Neural cell (in vitro differentiated cells): ENCODE measurements around the gene CEP70. TPM values are rescaled to one million over a fixed set of nuclear protein-coding genes. Genes with fewer than 3 reads are reported as not detected.

Experiments used
- H2AFZ ChIP-seq: fragments of 200-600, 300-800 bp; sonication (generic), shearing (Covaris generic); 2 replicates; pipeline ENCODE4 v1.6.0; 2014; ENCODE audit warnings: low read depth, mild to moderate bottlenecking, antibody characterized with exemption, low read length, moderate library complexity
- H3F3A ChIP-seq: fragments of 200-600 bp; shearing (Covaris generic); 2 replicates; pipeline ENCODE4 v1.6.1; 2016; ENCODE audit warnings: mild to moderate bottlenecking, moderate library complexity, mixed read lengths, antibody characterized with exemption, low read length; ENCODE audit not compliant: insufficient read depth, poor library complexity, severe bottlenecking
- H3K27ac ChIP-seq: fragments of 200-600, 300-800 bp; sonication (generic), shearing (Covaris generic); 2 replicates; pipeline ENCODE4 v1.5.1; 2014; ENCODE audit warnings: mild to moderate bottlenecking, low read length, moderate library complexity
- H3K27me3 ChIP-seq: fragments of 300-800, 200-600 bp; sonication (generic), shearing (Covaris generic); 2 replicates; pipeline ENCODE4 v1.6.0; 2014; ENCODE audit warnings: mild to moderate bottlenecking, low read depth, low read length, moderate library complexity; ENCODE audit not compliant: insufficient read depth
- H3K36me3 ChIP-seq: fragments of 300-800, 200-600 bp; sonication (generic), shearing (Covaris generic); 2 replicates; pipeline ENCODE4 v1.5.1; 2014; ENCODE audit warnings: mild to moderate bottlenecking, antibody characterized with exemption, low read length, moderate library complexity; ENCODE audit not compliant: insufficient read depth
- H3K4me2 ChIP-seq: fragments of 300-800, 200-600 bp; sonication (generic), shearing (Covaris generic); 2 replicates; pipeline ENCODE4 v1.6.0; 2014; ENCODE audit warnings: mild to moderate bottlenecking, low read length
- H3K4me3 ChIP-seq: fragments of 300-800, 200-600 bp; sonication (generic), shearing (Covaris generic); 2 replicates; pipeline ENCODE4 v1.5.1; 2014; ENCODE audit warnings: mild to moderate bottlenecking, low read length, moderate library complexity
- H3K79me2 ChIP-seq: fragments of 200-600 bp; shearing (Covaris generic); replicated peaks from 2 replicates; pipeline ENCODE4 v1.6.0; 2014; ENCODE audit warnings: mild to moderate bottlenecking, low read length, moderate library complexity; ENCODE audit not compliant: insufficient read depth
- H3K9ac ChIP-seq: fragments of 300-800, 200-600 bp; sonication (generic), shearing (Covaris generic); 2 replicates; pipeline ENCODE4 v1.6.1; 2016; ENCODE audit warnings: mild to moderate bottlenecking, low read length, mixed read lengths
- H3K9me2 ChIP-seq: fragments of 200-600 bp; shearing (Covaris generic); 2 replicates; pipeline ENCODE4 v1.6.1; 2016; ENCODE audit warnings: mild to moderate bottlenecking, low read length, mixed read lengths; ENCODE audit not compliant: insufficient read depth
- H3K9me3 ChIP-seq: fragments of 200-600, 300-800 bp; sonication (generic), shearing (Covaris generic); 2 replicates; pipeline ENCODE4 v1.6.1; 2016; ENCODE audit warnings: mild to moderate bottlenecking, mixed run types, low read length, moderate library complexity, mixed read lengths
- H4K20me1 ChIP-seq: fragments of 200-600 bp; shearing (Covaris generic); 2 replicates; pipeline ENCODE4 v1.6.1; 2016; ENCODE audit warnings: mild to moderate bottlenecking, mixed run types; ENCODE audit not compliant: insufficient read depth
- CTCF ChIP-seq: fragments of 450-650 bp; IDR thresholded peaks from 2 replicates; pipeline ENCODE4 v1.5.1; 2014; ENCODE audit warnings: antibody characterized with exemption, mild to moderate bottlenecking, moderate library complexity; ENCODE audit not compliant: poor library complexity, severe bottlenecking
- EP300 ChIP-seq: fragments of 450-650 bp; conservative IDR thresholded peaks from 2 replicates; pipeline ENCODE4 v1.6.1; 2014; ENCODE audit warnings: antibody characterized with exemption, mild to moderate bottlenecking, moderate library complexity; ENCODE audit not compliant: poor library complexity, severe bottlenecking
- EZH2 ChIP-seq: fragments of 200-600, 300-800 bp; shearing (Covaris generic), sonication (generic); IDR thresholded peaks from 2 replicates; pipeline ENCODE4 v1.6.1; 2014; ENCODE audit warnings: antibody characterized with exemption, low read length, borderline replicate concordance, mild to moderate bottlenecking; ENCODE audit not compliant: insufficient read depth, poor library complexity, severe bottlenecking
- MXI1 ChIP-seq: fragments of 450-650 bp; conservative IDR thresholded peaks from 2 replicates; pipeline ENCODE4 v1.6.1; 2014; ENCODE audit warnings: antibody characterized with exemption, mild to moderate bottlenecking; ENCODE audit not compliant: poor library complexity, severe bottlenecking
- POLR2AphosphoS5 ChIP-seq: IDR thresholded peaks from 2 replicates; pipeline ENCODE4 v1.6.1; 2012
- RAD21 ChIP-seq: fragments of 450-650 bp; conservative IDR thresholded peaks from 2 replicates; pipeline ENCODE4 v1.6.1; 2014; ENCODE audit warnings: antibody characterized with exemption, mild to moderate bottlenecking, moderate library complexity
- SMC3 ChIP-seq: fragments of 450-650 bp; conservative IDR thresholded peaks from 2 replicates; pipeline ENCODE4 v1.6.1; 2014; ENCODE audit warnings: antibody characterized with exemption, mild to moderate bottlenecking, moderate library complexity; ENCODE audit not compliant: poor library complexity
- TAF1 ChIP-seq: IDR thresholded peaks from 2 replicates; pipeline ENCODE4 v1.6.1; 2012; ENCODE audit warnings: low read depth
- polyA plus RNA-seq: library from polyadenylated mRNA; depleted of rRNA; stranded (reverse); fragments of >200 nt; gene quantifications from 2 replicates; pipeline ENCODE4 v1.2.3, GENCODE V29; 2014
- TF ChIP-seq, protein P1 (sequence below): IDR thresholded peaks from 2 replicates; pipeline ENCODE4 v1.6.1; 2012; ENCODE audit warnings: borderline replicate concordance

The CEP70 gene
- polyA plus RNA-seq, 1 donor from 2014 or later: 25.0 TPM

DNA sequence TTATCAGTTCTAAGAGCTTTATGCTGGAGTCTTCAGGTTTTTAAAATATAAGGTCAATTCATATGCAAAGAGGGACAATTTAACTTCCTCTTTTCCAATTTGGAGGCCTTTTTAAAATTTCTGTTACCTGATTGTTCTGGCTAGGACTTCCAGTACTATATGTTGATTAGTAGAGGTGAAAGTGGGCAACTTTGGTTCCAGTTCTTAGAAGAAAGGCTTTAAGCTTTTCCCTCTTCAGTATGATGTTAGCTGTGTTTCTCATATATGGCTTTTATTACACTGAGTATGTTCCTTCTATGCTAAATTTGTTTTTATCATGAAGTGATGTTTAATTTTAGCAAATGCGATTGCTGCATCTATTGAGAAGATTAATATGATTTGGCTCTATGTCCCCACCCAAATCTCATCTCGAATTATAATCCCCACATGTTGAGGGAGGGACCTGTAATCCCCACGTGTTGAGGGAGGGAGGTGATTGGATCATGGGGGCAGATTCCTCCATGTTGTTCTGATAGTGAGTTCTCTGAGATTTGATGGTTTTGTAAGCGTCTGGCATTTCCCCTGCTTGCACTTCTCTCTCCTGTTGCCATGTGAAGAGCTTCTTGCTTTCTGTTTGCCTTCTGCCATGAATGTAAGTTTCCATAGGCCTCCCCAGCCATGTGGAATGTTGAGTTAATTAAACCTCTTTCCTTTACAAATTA is 48.3 kb upstream of the CEP70 start:
- H3K27ac ChIP-seq: no peak overlapping the region
- H3K9me3 ChIP-seq: no peaks in the 10 kb centered on the region
- no peak overlapping the region for H3K4me3 ChIP-seq
- H3K4me2 ChIP-seq: no peak overlapping the region
- H2AFZ ChIP-seq: no peak overlapping the region
- H4K20me1 ChIP-seq: no peaks in the 10 kb centered on the region
- H3K27me3 ChIP-seq: no peaks in the 10 kb centered on the region
- H3K9me2 ChIP-seq: no peaks in the 10 kb centered on the region
- TF ChIP-seq MXI1: no peak
- no peaks in the 10 kb centered on the region for H3K79me2 ChIP-seq
- H3K36me3 ChIP-seq: no peaks in the 10 kb centered on the region
- H3K9ac ChIP-seq: no peak overlapping the region
- no peaks in the 10 kb centered on the region for H3F3A ChIP-seq

GRCh38 chr3:138640537-138640936 is 46.5 kb upstream of the CEP70 start:
- Histone ChIP-seq H3K36me3 (no peaks in the 10 kb centered on the region), H3K4me3 (no peak overlapping the region), H3K9ac (no peak overlapping the region), H4K20me1 (no peaks in the 10 kb centered on the region), H3K4me2 (no peak overlapping the region), H3K27ac (no peak overlapping the region), H3F3A (no peaks in the 10 kb centered on the region), H3K27me3 (no peaks in the 10 kb centered on the region), H3K9me3 (no peaks in the 10 kb centered on the region), H3K79me2 (no peaks in the 10 kb centered on the region), H3K9me2 (no peaks in the 10 kb centered on the region), H2AFZ (no peak overlapping the region)
- TF ChIP-seq SMC3 (no peak), CTCF (no peak), EZH2 (no peak), POLR2AphosphoS5 (no peak), RAD21 (no peak), EP300 (no peak), MXI1 (no peak), TAF1 (no peak)
- TF ChIP-seq, protein P1, sequence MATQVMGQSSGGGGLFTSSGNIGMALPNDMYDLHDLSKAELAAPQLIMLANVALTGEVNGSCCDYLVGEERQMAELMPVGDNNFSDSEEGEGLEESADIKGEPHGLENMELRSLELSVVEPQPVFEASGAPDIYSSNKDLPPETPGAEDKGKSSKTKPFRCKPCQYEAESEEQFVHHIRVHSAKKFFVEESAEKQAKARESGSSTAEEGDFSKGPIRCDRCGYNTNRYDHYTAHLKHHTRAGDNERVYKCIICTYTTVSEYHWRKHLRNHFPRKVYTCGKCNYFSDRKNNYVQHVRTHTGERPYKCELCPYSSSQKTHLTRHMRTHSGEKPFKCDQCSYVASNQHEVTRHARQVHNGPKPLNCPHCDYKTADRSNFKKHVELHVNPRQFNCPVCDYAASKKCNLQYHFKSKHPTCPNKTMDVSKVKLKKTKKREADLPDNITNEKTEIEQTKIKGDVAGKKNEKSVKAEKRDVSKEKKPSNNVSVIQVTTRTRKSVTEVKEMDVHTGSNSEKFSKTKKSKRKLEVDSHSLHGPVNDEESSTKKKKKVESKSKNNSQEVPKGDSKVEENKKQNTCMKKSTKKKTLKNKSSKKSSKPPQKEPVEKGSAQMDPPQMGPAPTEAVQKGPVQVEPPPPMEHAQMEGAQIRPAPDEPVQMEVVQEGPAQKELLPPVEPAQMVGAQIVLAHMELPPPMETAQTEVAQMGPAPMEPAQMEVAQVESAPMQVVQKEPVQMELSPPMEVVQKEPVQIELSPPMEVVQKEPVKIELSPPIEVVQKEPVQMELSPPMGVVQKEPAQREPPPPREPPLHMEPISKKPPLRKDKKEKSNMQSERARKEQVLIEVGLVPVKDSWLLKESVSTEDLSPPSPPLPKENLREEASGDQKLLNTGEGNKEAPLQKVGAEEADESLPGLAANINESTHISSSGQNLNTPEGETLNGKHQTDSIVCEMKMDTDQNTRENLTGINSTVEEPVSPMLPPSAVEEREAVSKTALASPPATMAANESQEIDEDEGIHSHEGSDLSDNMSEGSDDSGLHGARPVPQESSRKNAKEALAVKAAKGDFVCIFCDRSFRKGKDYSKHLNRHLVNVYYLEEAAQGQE: no peak

DNA sequence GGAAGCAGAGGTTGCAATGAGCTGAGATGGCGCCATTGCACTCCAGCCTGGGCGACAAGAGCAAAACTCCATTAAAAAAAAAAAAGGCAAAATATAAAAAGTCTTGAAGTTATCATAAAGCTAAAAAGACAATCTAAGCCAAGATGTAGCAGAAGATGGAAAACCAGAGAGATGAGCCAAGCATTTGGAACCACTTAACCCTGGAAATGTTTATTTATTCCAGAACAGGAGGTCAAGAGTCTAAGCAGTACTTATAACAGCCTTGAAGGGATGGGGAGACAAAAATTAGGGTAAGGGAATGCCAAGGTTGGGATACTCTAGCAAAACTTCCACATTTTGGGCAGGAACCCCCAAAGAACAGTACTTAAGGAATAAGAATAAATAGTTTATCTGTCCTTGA is 44.6 kb upstream of the CEP70 start:
- H3K9me3 ChIP-seq: no peaks in the 10 kb centered on the region
- no peaks in the 10 kb centered on the region for H4K20me1 ChIP-seq
- H3F3A ChIP-seq: no peaks in the 10 kb centered on the region
- H3K27ac ChIP-seq: no peak overlapping the region
- no peaks in the 10 kb centered on the region for H3K79me2 ChIP-seq
- H2AFZ ChIP-seq: no peak overlapping the region
- no peak overlapping the region for H3K4me3 ChIP-seq
- no peaks in the 10 kb centered on the region for H3K36me3 ChIP-seq
- no peaks in the 10 kb centered on the region for H3K27me3 ChIP-seq
- H3K4me2 ChIP-seq: no peak overlapping the region
- H3K9ac ChIP-seq: no peak overlapping the region
- no peaks in the 10 kb centered on the region for H3K9me2 ChIP-seq
- no peak for TF ChIP-seq EZH2
- no peak for TF ChIP-seq TAF1
- no peak for TF ChIP-seq CTCF
- no peak for TF ChIP-seq EP300
- TF ChIP-seq RAD21: no peak
- TF ChIP-seq, protein P1: no peak
- TF ChIP-seq MXI1: no peak
- TF ChIP-seq SMC3: no peak
- TF ChIP-seq POLR2AphosphoS5: no peak
